ENCODE data around the gene ELMO1.

The ELMO1 gene

DNA sequence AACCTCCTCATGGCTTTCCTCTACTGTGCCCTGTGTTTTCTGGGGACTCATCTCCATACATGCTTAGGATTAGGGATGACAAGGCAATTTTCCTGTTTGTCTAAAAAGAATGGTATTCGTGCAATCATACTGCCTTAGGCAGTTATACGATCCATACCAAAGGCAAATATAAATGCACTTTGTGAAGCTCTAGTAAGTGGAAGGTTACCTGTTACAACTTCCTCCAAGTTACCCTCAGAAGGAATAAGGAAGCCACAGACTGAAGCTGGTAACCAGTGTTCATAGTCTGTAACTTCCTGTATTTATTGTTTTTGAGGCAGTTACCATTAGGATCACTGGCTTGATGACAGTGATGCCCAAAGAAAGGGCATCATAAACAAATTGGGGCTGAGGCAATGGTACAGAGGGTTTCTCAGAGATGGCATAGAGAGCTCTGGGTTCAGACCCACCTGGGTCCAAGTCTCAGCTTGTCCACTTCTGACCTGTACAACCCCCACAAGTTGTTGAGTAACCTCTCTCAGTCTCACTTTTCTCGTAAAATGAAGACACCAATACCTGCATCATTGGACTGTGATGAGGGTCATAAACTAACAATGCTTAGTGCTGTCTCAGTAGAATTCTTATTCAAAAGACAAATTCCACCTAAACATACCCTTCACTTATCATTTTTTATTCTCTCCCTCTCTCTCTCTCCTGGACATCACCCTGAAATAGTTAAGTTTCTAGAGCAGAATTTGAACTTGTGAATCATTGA, 138.2 kb downstream of the ELMO1 start:
- DNase-seq (ENCODE audit: low read depth), result no peak

GRCh38 chr7:37309493-37309892, 139.2 kb downstream of the ELMO1 start:
- DNase-seq (ENCODE audit: low read depth), result no peak

DNA sequence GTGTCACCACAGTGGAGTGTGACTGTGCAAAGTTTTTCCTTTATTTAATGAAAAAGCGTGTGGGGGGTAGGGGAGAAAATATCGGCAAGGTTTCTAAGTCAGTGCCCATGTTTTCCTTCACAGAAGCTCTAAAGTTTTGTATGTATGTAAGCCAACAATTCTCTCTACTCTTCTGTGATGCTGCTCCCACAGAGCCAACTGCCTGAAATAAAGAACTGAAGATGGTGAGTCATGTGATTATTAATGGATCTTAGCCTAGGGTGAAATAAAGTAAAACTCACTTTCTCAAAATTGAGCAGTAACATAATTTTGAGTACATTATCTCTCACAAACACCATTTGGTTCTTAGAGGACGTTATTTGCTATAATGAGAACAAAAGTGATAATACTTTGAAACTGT, 143.7 kb downstream of the ELMO1 start:
- DNase-seq (ENCODE audit: low read depth), result no peak

GRCh38 chr7:37297546-37297945, 151.1 kb downstream of the ELMO1 start:
- no peak for DNase-seq (ENCODE audit: low read depth)

DNA sequence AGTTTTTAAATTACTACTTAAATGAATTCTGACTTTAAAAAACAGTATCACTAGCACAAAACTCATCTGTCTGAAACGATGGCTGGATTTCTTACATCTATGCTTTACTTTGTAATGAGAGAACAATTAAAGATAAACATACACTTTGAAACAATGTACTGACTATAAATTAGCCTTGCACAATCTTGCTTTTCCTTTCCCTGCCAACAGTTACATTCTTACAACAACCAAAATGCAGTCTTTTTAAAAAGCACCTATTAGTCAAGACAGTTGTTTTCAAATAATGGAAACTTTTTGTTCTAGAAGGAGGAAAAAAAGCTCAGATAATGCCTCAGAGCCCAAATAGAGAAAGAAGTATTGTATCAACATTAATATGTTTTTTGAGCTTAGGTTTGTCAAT, 153.3 kb downstream of the ELMO1 start:
- no peak for DNase-seq (ENCODE audit: low read depth)

- DNase-seq (ENCODE audit: low read depth), result no peak
Measured at GRCh38 chr7:37290731-37291130, 157.9 kb downstream of the ELMO1 start.

DNA sequence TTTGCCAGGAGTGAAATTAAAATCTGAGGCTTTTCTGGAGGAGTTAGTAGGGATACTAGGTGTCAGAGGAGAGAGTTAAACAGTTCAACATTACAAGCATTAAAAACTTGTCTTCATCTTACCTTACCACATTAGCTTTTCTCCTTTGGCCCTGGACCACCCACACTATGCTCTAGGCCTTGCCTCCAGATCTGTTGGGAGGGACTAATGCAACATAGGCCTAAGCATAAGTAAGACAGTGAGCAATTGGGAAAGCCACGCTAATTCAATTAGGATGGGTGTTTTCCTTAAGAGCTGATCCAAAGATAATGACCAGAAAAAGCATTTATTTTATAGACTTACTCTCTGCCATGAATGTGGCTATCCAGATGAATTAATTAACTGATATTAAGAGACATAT, 158.9 kb downstream of the ELMO1 start:
- no peak for DNase-seq (ENCODE audit: low read depth)

DNA sequence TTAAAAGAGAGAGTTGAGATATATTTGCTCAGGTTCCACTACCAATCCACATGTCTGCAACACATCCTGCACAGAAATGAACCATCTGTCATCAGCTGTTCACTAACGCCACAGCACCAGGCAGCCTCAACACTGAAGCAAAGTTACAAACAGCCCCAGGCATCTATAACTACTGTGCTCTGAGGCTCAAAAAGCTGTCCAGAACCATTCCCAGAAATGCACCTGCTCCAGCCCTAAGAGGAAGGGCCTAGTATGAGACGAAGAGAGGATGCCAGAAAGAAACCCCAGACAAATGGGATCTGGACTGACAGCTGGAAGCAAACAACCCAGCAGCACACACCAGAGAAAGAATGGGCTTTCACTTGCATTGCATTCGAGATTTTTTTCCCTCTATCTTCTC, 159.3 kb downstream of the ELMO1 start:
- DNase-seq (ENCODE audit: low read depth), result no peak

DNA sequence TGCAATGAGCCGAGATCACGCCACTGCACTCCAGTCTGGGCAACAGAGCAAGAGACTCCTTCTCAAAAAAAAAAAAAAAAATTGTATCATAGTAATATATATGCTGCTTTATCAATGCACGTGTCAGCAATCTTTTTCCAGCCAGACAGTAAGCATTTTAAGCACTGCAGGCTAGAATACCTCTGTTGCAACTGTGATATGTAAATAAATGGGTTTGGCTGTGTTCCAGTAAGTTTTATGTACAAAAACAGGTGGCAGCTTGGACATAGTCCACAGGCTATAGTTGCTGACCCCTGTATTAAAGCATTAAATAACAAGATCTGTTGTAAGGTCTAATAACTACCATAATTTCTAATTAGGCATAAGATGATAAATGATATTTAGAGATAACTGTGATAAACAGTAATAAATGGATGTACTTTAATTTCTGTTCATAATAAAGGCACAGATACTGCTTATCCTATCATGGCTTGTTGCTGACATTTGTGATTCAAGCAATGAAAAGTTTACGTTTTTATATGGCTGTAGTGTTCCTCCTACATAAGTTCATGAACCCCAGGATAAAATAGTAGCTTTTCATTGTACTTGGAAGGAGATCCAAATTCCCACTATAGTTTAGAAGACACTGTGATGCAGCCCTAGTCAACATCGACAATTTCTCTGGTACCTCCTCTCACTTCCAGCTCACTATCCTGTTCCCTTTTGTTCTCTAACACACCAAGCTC, 161.4 kb downstream of the ELMO1 start:
- no peak for DNase-seq (ENCODE audit: low read depth)

- DNase-seq (ENCODE audit: low read depth), result no peak
Measured at GRCh38 chr7:37286454-37286832, 162.2 kb downstream of the ELMO1 start.

- no peak for DNase-seq (ENCODE audit: low read depth)
Measured at GRCh38 chr7:37285706-37286453, 162.8 kb downstream of the ELMO1 start.

- DNase-seq (ENCODE audit: low read depth), result no peak
Measured at GRCh38 chr7:37284805-37285231, 163.8 kb downstream of the ELMO1 start.

- no peak for DNase-seq (ENCODE audit: low read depth)
Measured at GRCh38 chr7:37284285-37284684, 164.4 kb downstream of the ELMO1 start.

DNA sequence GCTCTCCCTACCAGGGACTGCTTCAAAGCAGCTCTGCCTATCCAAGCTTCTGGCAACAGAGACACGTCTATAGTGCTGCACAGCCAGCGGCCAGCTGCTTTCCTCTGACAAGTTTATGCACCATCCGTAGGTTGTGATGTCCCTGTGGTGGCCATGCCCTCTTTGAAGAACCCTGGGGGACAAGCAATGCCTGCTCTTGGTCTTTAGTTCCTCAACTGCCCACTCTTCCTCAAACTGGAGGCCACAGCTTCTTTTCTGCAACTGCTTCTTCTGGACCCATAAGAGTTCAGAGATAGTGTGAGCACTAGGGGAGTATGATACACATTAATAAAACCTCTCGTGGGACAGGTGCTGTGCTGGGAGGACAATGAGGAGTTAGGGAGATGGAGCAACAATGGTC, 164.9 kb downstream of the ELMO1 start:
- DNase-seq (ENCODE audit: low read depth), result no peak

GRCh38 chr7:37282927-37283326, 165.7 kb downstream of the ELMO1 start:
- no peak for DNase-seq (ENCODE audit: low read depth)

DNA sequence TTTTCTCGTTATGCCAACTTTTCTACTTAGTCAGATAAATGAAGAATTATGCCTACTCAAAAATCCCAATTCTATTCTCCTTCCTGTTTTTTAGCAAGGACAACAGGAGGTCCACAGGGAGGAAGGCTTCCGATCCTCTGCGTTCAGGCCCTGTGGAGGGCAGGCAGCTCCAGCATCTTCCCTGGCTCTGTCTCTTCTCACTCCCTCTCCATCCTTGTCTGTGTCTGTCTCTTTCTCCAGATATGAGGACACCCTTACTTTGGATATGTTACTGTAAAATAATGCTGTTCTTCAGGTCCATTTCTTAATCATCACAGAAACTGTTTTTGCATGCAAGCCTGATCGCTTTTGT, 166.6 kb downstream of the ELMO1 start:
- no peak for DNase-seq (ENCODE audit: low read depth)

DNA sequence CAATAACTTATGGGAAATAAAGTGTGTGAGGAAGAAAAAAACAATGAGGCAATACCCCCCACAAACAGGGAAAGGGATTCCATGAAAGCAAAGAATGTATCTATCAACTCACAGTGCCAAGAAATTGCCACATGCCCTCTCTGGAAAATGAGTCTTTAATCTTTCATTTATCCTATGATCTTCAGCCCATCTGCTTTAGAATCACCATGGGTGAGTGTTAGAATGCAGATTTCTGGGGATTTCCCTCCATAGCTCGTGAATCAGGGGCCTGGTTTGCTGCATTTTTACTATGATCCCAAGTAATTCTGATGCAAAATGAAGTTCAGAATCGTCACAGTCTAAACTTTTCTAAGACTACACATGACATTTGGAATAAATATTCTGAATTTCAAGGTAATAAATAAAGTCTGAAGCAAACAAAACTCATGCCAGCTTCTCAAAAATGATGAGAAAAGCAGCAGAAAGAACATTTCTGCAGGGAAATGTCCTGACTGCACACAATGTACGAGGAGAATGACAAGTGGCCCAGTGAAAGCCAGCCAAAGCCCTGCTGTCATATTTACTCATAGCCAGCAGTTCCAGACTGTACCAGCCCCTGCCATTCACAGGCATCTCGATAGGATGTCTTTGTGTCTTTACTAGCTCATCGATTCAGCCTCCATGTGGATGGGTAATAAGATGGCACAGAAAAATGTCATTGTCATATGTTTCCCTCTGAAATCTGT, 167.1 kb downstream of the ELMO1 start:
- no peak for DNase-seq (ENCODE audit: low read depth)

GRCh38 chr7:37277513-37277912, 171.2 kb downstream of the ELMO1 start:
- DNase-seq (ENCODE audit: low read depth), result no peak

GRCh38 chr7:37275078-37275710, 173.5 kb downstream of the ELMO1 start:
- DNase-seq (ENCODE audit: low read depth), result no peak

- DNase-seq (ENCODE audit: low read depth), result no peak
Measured at GRCh38 chr7:37273891-37274290, 174.8 kb downstream of the ELMO1 start.

DNA sequence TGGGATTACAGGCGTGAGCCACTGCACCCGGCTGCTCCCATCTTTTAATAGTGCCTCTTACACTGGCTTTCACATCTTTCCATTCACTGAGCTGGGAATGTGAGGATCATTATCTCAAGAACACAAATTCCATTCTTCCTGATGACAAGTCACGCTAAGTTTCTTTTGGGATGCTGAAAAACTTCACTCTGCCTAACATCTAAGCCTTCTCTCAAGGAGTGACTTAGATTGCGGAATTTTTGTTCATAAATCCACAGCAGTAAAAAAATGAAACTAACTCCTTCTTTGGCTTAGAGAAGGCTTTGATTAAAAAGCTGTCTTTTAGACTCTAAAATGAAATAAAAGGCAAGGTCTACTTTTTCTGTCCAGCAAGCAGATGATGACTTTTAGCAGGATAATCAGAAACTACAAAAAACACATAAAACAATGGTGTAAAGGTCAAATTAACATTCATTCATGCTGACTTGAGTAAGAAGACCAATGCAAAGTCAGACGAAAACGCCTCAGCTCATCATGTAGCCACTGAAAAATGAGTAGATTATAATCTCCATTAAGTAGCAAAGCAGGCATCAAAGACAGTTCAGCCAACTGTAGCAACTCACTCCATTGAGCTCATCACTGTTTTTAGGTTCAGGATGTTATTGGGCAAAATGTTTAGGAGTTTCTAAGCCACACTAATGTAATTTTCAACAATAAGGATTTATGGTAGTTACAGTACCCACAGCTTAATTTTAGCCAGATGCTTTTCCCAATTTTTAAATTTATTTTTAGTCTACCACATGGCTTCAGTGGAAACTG, 178.8 kb downstream of the ELMO1 start:
- no peak for DNase-seq (ENCODE audit: low read depth)
